Measurements from ENCODE around the gene AMIGO1.

Gene AMIGO1

GRCh38 chr1:109546311-109547109, 37.0 kb upstream of the AMIGO1 start:
- TF ChIP-seq, protein P1, sequence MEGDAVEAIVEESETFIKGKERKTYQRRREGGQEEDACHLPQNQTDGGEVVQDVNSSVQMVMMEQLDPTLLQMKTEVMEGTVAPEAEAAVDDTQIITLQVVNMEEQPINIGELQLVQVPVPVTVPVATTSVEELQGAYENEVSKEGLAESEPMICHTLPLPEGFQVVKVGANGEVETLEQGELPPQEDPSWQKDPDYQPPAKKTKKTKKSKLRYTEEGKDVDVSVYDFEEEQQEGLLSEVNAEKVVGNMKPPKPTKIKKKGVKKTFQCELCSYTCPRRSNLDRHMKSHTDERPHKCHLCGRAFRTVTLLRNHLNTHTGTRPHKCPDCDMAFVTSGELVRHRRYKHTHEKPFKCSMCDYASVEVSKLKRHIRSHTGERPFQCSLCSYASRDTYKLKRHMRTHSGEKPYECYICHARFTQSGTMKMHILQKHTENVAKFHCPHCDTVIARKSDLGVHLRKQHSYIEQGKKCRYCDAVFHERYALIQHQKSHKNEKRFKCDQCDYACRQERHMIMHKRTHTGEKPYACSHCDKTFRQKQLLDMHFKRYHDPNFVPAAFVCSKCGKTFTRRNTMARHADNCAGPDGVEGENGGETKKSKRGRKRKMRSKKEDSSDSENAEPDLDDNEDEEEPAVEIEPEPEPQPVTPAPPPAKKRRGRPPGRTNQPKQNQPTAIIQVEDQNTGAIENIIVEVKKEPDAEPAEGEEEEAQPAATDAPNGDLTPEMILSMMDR (IDR thresholded peaks at IDR 0.05; ENCODE audit: extremely low read depth, missing control alignments), result peak; percentile 75
- DNase-seq (ENCODE audit: low spot score), result peak; percentile 91

DNA sequence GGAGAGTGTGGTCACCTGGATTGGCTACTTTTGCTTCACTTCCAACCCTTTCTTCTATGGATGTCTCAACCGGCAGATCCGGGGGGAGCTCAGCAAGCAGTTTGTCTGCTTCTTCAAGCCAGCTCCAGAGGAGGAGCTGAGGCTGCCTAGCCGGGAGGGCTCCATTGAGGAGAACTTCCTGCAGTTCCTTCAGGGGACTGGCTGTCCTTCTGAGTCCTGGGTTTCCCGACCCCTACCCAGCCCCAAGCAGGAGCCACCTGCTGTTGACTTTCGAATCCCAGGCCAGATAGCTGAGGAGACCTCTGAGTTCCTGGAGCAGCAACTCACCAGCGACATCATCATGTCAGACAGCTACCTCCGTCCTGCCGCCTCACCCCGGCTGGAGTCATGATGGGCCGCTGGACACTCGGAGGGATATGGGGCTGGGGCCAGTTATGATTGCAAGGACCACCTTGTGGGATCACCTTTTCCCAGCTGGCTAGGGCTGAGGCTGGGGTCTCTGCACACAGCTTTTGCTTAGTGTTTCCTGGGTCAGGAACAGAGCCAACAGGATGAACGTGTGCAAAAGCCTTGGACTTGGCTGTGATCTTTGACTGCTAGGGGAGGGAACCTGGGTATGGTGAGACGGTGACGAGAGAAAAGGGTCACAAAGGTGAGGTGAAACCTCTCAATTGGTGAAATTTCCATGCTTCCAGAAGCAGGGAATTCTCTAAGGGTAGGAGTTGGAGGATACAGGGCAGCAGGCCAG, 34.6 kb upstream of the AMIGO1 start:
- DNase-seq (ENCODE audit: low spot score), result peak; percentile 1
- TF ChIP-seq, protein P1 (IDR thresholded peaks at IDR 0.05; ENCODE audit: extremely low read depth, missing control alignments), result no peak

DNA sequence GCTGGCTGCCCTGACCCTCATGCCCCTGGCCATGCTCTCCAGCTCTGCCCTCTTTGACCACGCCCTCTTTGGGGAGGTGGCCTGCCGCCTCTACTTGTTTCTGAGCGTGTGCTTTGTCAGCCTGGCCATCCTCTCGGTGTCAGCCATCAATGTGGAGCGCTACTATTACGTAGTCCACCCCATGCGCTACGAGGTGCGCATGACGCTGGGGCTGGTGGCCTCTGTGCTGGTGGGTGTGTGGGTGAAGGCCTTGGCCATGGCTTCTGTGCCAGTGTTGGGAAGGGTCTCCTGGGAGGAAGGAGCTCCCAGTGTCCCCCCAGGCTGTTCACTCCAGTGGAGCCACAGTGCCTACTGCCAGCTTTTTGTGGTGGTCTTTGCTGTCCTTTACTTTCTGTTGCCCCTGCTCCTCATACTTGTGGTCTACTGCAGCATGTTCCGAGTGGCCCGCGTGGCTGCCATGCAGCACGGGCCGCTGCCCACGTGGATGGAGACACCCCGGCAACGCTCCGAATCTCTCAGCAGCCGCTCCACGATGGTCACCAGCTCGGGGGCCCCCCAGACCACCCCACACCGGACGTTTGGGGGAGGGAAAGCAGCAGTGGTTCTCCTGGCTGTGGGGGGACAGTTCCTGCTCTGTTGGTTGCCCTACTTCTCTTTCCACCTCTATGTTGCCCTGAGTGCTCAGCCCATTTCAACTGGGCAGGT, 33.9 kb upstream of the AMIGO1 start:
- TF ChIP-seq, protein P1 (IDR thresholded peaks at IDR 0.05; ENCODE audit: extremely low read depth, missing control alignments), result no peak
- DNase-seq (ENCODE audit: low spot score), result no peak

DNA sequence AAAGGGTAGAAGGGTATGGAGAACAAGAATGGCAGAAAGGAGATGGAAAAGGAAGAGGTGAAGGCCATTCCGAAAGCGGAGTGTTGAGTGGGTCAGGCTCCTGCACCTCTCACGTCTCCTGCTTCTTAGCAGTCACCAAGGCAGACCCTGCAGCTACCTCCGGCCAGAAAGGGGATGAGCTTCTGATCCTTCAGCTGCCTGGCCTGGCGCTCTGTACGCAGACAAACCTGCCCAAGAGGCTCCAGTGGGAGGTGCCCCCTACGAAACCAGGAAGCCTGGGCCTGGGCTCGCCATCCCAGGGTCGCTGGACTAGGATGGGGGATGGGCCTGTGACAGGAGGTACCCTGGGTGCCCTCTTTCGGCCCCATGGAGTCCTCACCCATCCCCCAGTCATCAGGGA, 33.1 kb upstream of the AMIGO1 start:
- TF ChIP-seq, protein P1 (IDR thresholded peaks at IDR 0.05; ENCODE audit: extremely low read depth, missing control alignments), result no peak
- no peak for DNase-seq (ENCODE audit: low spot score)

GRCh38 chr1:109541102-109541501, 31.6 kb upstream of the AMIGO1 start:
- DNase-seq (ENCODE audit: low spot score), result no peak
- TF ChIP-seq, protein P1 (IDR thresholded peaks at IDR 0.05; ENCODE audit: extremely low read depth, missing control alignments), result no peak

DNA sequence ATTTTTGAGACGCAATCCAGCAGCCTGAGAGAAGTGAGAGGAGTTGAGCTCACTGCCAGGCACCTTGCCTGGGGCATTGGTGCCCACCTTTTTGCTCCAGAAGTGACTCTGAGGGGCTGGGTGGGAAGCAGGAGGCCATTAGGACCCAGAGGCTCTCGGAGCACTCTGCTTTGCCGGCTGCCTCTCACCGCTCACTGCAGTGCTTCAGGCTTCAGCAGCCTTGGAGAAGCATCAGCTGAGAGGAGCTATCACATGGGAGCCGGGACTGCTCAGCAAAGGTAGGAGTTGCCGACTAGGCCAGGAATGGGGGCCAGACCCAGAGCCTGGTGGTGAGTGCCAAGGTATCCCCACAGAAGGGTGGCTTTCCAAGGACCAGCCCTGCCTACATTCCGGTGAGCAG, 30.1 kb upstream of the AMIGO1 start, which contains the start of gene GPR61:
TSS of gene GPR61 (plus strand) at position 197 of the 400 bp plus-strand sequence. CDS start 3,151 bp downstream, outside the sequence.
- no peak for DNase-seq (ENCODE audit: low spot score)
- TF ChIP-seq, protein P1 (IDR thresholded peaks at IDR 0.05; ENCODE audit: extremely low read depth, missing control alignments), result no peak

Data from GM20000 (cell line).